Measurements from ENCODE around the gene COX11. TPM values are rescaled to one million over a fixed set of nuclear protein-coding genes. Genes with fewer than 3 reads are reported as not detected.

COX11 gene
- total and polyA plus RNA-seq, 2 of the 13 experiments (the other 11 are each of a cell fraction or from before 2014, with no cell fraction given) = 103 to 203 TPM

GRCh38 chr17:54968988-54969332 is 506 bp upstream of the COX11 start (continued):
- TF ChIP-seq SMYD3 (CRISPR knock-in tag; IDR thresholded peaks at IDR 0.05) (peak; percentile 40; the same call in 1 of the 2 replicates), FUBP1 (CRISPR knock-in tag; IDR thresholded peaks at IDR 0.05; ENCODE audit: borderline replicate concordance) (0 out of 2 replicates have a peak, but pooled peaks have one; percentile 9), CSRNP1 (CRISPR knock-in tag; IDR thresholded peaks at IDR 0.05) (no peak), ZNF770 (CRISPR knock-in tag; IDR thresholded peaks at IDR 0.05) (no peak), ZBTB40 (IDR thresholded peaks at IDR 0.05) (no peak), ZBTB40 (CRISPR knock-in tag; IDR thresholded peaks at IDR 0.05) (0 out of 2 replicates have a peak, but pooled peaks have one; percentile 4), ZNF205 (CRISPR knock-in tag; IDR thresholded peaks at IDR 0.05) (no peak), LBX2 (CRISPR knock-in tag; IDR thresholded peaks at IDR 0.05; ENCODE audit: borderline replicate concordance) (peak; percentile 56; the same call in 1 of the 2 replicates), ZNF326 (CRISPR knock-in tag; IDR thresholded peaks at IDR 0.05; ENCODE audit: borderline replicate concordance) (no peak), ZNF737 (CRISPR knock-in tag; IDR thresholded peaks at IDR 0.05; ENCODE audit: borderline replicate concordance) (peak; percentile 90; the same call in 1 of the 2 replicates), HDAC6 (IDR thresholded peaks at IDR 0.05; ENCODE audit: low read depth, low read length) (no peak)
